HEK293 (cell line): Measurements from ENCODE around the gene STAG3.

ENCODE experiments used
- CTCF ChIA-PET: fragments of 350-600 bp; formaldehyde crosslinking; extraction: SDS; loops from one replicate; lab custom pipeline; 2021; ENCODE audit warnings: antibody characterized with exemption; lab: Yijun Ruan, JAX
- POLR2A ChIA-PET: fragments of 300-600 bp; formaldehyde crosslinking; extraction: SDS; loops from one replicate; lab custom pipeline; 2020; ENCODE audit warnings: antibody characterized with exemption, inconsistent platforms; lab: Yijun Ruan, JAX
- H3K27ac ChIP-seq: fragments of 200-500 bp; sonication (Bioruptor generic); 2 replicates; pipeline ENCODE4 v1.5.1; 2014; ENCODE audit warnings: low read depth, low read length, control low read depth, inconsistent platforms; ENCODE audit errors: extremely low read depth
- H3K36me3 ChIP-seq, 2 experiments: fragments of 200-500 bp in 1 of 2; sonication (Bioruptor generic) in 1 of 2; 1 replicate in 1 of 2; 2 replicates in 1 of 2; pipeline ENCODE4 v1.5.1; 2014 to 2017; ENCODE audit warnings: inconsistent platforms in 2 of 2, low read length in 2 of 2; ENCODE audit not compliant: control insufficient read depth in 2 of 2, insufficient read depth in 1 of 2
- H3K4me1 ChIP-seq: fragments of 200-500 bp; sonication (Bioruptor generic); 2 replicates; pipeline ENCODE4 v1.5.1; 2014; ENCODE audit warnings: mild to moderate bottlenecking, low read length, inconsistent platforms; ENCODE audit not compliant: control insufficient read depth, insufficient read depth
- H3K4me3 ChIP-seq: 2 replicates; pipeline ENCODE4 v1.5.1; 2011; ENCODE audit warnings: low read depth, mild to moderate bottlenecking, control low read depth, low read length, moderate library complexity
- H3K9me3 ChIP-seq: fragments of 200-500 bp; sonication (Bioruptor generic); 2 replicates; pipeline ENCODE4 v1.5.1; 2014; ENCODE audit warnings: low read depth, low read length, inconsistent platforms; ENCODE audit not compliant: control insufficient read depth, insufficient read depth
- CTCF ChIP-seq: fragments of 450-650 bp; formaldehyde crosslinking; IDR thresholded peaks from 2 replicates; pipeline ENCODE4 v1.5.1; 2016; ENCODE audit warnings: missing biosample characterization, missing genetic modification characterization
- GLIS1 ChIP-seq: fragments of 450-650 bp; formaldehyde crosslinking; IDR thresholded peaks from 2 replicates; pipeline ENCODE4 v1.5.1; 2016; ENCODE audit warnings: missing biosample characterization, missing genetic modification characterization
- GLIS2 ChIP-seq: fragments of 450-650 bp; formaldehyde crosslinking; IDR thresholded peaks from 2 replicates; pipeline ENCODE4 v1.5.1; 2016; ENCODE audit warnings: missing biosample characterization, missing genetic modification characterization
- OSR2 ChIP-seq: fragments of 450-650 bp; formaldehyde crosslinking; IDR thresholded peaks from 2 replicates; pipeline ENCODE4 v1.5.1; 2016; ENCODE audit warnings: missing biosample characterization, missing genetic modification characterization
- PRDM10 ChIP-seq: fragments of 450-650 bp; formaldehyde crosslinking; IDR thresholded peaks from 2 replicates; pipeline ENCODE4 v1.5.1; 2016; ENCODE audit warnings: missing biosample characterization, missing genetic modification characterization
- RBAK ChIP-seq: fragments of 450-650 bp; formaldehyde crosslinking; IDR thresholded peaks from 2 replicates; pipeline ENCODE4 v1.5.1; 2016; ENCODE audit warnings: missing biosample characterization, missing genetic modification characterization
- SALL2 ChIP-seq: fragments of 450-650 bp; formaldehyde crosslinking; IDR thresholded peaks from 2 replicates; pipeline ENCODE4 v1.5.0; 2017; ENCODE audit warnings: missing biosample characterization, mild to moderate bottlenecking, missing genetic modification characterization, borderline replicate concordance
- SETDB1 ChIP-seq: IDR thresholded peaks from one replicate; pipeline ENCODE4 v1.6.1; 2017; ENCODE audit warnings: mild to moderate bottlenecking, low read length, moderate library complexity, mixed read lengths; ENCODE audit not compliant: insufficient read length
- YY1 ChIP-seq: fragments of 450-650 bp; formaldehyde crosslinking; IDR thresholded peaks from 2 replicates; pipeline ENCODE4 v1.5.1; 2018; ENCODE audit warnings: missing biosample characterization, missing genetic modification characterization
- YY2 ChIP-seq: fragments of 450-650 bp; formaldehyde crosslinking; IDR thresholded peaks from 2 replicates; pipeline ENCODE4 v1.5.1; 2016; ENCODE audit warnings: missing biosample characterization, missing genetic modification characterization
- ZBTB17 ChIP-seq: fragments of 450-650 bp; formaldehyde crosslinking; IDR thresholded peaks from 2 replicates; pipeline ENCODE4 v1.5.1; 2016; ENCODE audit warnings: missing biosample characterization, missing genetic modification characterization
- ZFP37 ChIP-seq: fragments of 450-650 bp; formaldehyde crosslinking; IDR thresholded peaks from 2 replicates; pipeline ENCODE4 v1.5.1; 2016; ENCODE audit warnings: missing biosample characterization, missing genetic modification characterization
- ZNF121 ChIP-seq: fragments of 450-650 bp; formaldehyde crosslinking; IDR thresholded peaks from 2 replicates; pipeline ENCODE4 v1.5.1; 2016; ENCODE audit warnings: missing biosample characterization, missing genetic modification characterization
- ZNF132 ChIP-seq: fragments of 450-650 bp; formaldehyde crosslinking; IDR thresholded peaks from 2 replicates; pipeline ENCODE4 v1.5.1; 2017; ENCODE audit warnings: missing biosample characterization, missing genetic modification characterization, borderline replicate concordance
- ZNF140 ChIP-seq: fragments of 450-650 bp; formaldehyde crosslinking; IDR thresholded peaks from 2 replicates; pipeline ENCODE4 v1.5.1; 2016; ENCODE audit warnings: missing biosample characterization, missing genetic modification characterization
- ZNF2 ChIP-seq: fragments of 450-650 bp; formaldehyde crosslinking; IDR thresholded peaks from 2 replicates; pipeline ENCODE4 v1.5.1; 2016; ENCODE audit warnings: missing biosample characterization, missing genetic modification characterization
- ZNF202 ChIP-seq: fragments of 450-650 bp; formaldehyde crosslinking; IDR thresholded peaks from 2 replicates; pipeline ENCODE4 v1.5.1; 2016; ENCODE audit warnings: missing biosample characterization, missing genetic modification characterization, borderline replicate concordance
- ZNF23 ChIP-seq: fragments of 450-650 bp; formaldehyde crosslinking; IDR thresholded peaks from 2 replicates; pipeline ENCODE4 v1.5.1; 2016; ENCODE audit warnings: missing biosample characterization, missing genetic modification characterization, borderline replicate concordance
- ZNF391 ChIP-seq: fragments of 450-650 bp; formaldehyde crosslinking; IDR thresholded peaks from 2 replicates; pipeline ENCODE4 v1.5.1; 2016; ENCODE audit warnings: low read depth, missing biosample characterization, missing genetic modification characterization, borderline replicate concordance
- ZNF394 ChIP-seq: fragments of 450-650 bp; formaldehyde crosslinking; IDR thresholded peaks from 2 replicates; pipeline ENCODE4 v1.5.1; 2016; ENCODE audit warnings: missing biosample characterization, missing genetic modification characterization, mild to moderate bottlenecking, moderate library complexity, borderline replicate concordance
- ZNF530 ChIP-seq: fragments of 450-650 bp; formaldehyde crosslinking; IDR thresholded peaks from 2 replicates; pipeline ENCODE4 v1.5.1; 2016; ENCODE audit warnings: low read depth, missing biosample characterization, missing genetic modification characterization
- ZNF544 ChIP-seq: fragments of 450-650 bp; formaldehyde crosslinking; IDR thresholded peaks from 2 replicates; pipeline ENCODE4 v1.5.0; 2017; ENCODE audit warnings: missing biosample characterization, missing genetic modification characterization
- ZNF561 ChIP-seq: fragments of 450-650 bp; IDR thresholded peaks from 2 replicates; pipeline ENCODE4 v1.5.1; 2018; ENCODE audit warnings: missing biosample characterization, missing genetic modification characterization, borderline replicate concordance
- ZNF596 ChIP-seq: fragments of 450-650 bp; IDR thresholded peaks from 2 replicates; pipeline ENCODE4 v1.5.0; 2018; ENCODE audit warnings: missing biosample characterization, mild to moderate bottlenecking, missing genetic modification characterization, moderate library complexity
- ZNF629 ChIP-seq: fragments of 450-650 bp; formaldehyde crosslinking; IDR thresholded peaks from 2 replicates; pipeline ENCODE4 v1.5.1; 2017; ENCODE audit warnings: missing biosample characterization, missing genetic modification characterization
- ZNF660 ChIP-seq: fragments of 450-650 bp; IDR thresholded peaks from 2 replicates; pipeline ENCODE4 v1.5.1; 2018; ENCODE audit warnings: missing biosample characterization, mild to moderate bottlenecking, missing genetic modification characterization
- ZNF792 ChIP-seq: fragments of 450-650 bp; formaldehyde crosslinking; IDR thresholded peaks from 2 replicates; pipeline ENCODE4 v1.5.1; 2016; ENCODE audit warnings: missing biosample characterization, missing genetic modification characterization
- TF ChIP-seq, protein P1 (sequence below): fragments of 450-650 bp; formaldehyde crosslinking; IDR thresholded peaks from 2 replicates; pipeline ENCODE4 v1.5.1; 2016; ENCODE audit warnings: missing biosample characterization, missing genetic modification characterization
- TF ChIP-seq, protein P2 (sequence below): fragments of 450-650 bp; formaldehyde crosslinking; IDR thresholded peaks from 2 replicates; pipeline ENCODE4 v1.5.1; 2016; ENCODE audit warnings: missing biosample characterization, missing genetic modification characterization
- TF ChIP-seq, protein P3 (sequence below): sonication (generic); formaldehyde crosslinking; IDR thresholded peaks from 2 replicates; pipeline ENCODE4 v1.8.1; 2022; ENCODE audit warnings: mild to moderate bottlenecking, moderate library complexity, missing genetic modification reagents

The STAG3 gene

DNA sequence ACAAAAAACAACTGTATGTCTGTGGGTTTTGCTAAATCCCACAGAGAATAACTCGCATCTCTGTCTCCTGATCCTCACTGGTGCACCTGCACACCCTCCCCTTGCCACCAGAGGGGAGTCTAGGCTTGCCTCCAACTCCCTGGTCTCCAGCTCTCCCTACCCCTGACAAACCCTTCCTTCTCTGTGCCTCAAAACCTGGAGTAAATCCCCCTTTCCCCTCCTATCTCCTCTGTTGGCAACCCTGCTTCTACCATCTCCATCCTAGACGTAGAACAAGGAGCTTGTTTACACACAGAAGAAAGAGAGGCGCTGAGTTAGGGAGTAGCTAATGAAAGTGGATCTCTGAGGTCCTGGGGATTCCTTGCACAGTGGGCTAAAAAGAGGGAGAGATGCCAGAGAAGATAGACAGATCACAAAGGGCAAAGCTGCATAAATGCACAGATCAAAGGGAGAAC, 45.0 kb upstream of the STAG3 start:
- Histone ChIP-seq H3K36me3 (no peaks in the 10 kb centered on the region), H3K9me3 (no peaks in the 10 kb centered on the region), H3K4me3 (no peak overlapping the region), H3K27ac (no peak overlapping the region), H3K4me1 (no peaks in the 10 kb centered on the region)
- ChIA-PET POLR2A (interaction anchor here (0.7 to 1.5 kb wide), 6 partner anchors 16 to 296 kb away, joined by 3 to 7 read pairs (median 4); partner anchors contain the start of genes AP4M1, LAMTOR4, MCM7 and ZCWPW1), CTCF (interaction anchor here (0.6 to 8.7 kb wide), 43 partner anchors 8 to 1731 kb away, joined by 3 to 119 read pairs (median 4); partner anchors contain the start of genes AP4M1, GAL3ST4, GPC2 and LAMTOR4)
- TF ChIP-seq ZNF596 (tag by site-specific recombination) (no peak), ZNF544 (no peak), YY2 (tag by site-specific recombination) (no peak), PRDM10 (tag by site-specific recombination) (peak; percentile 32; the same call in 1 of the 2 replicates), ZNF140 (tag by site-specific recombination) (no peak), ZNF2 (tag by site-specific recombination) (peak; percentile 77; the same call in 1 of the 2 replicates), GLIS1 (tag by site-specific recombination) (no peak), ZNF391 (tag by site-specific recombination) (peak; percentile 76; the same call in 1 of the 2 replicates), ZNF530 (tag by site-specific recombination) (no peak), SETDB1 (no peak), RBAK (tag by site-specific recombination) (no peak), ZNF132 (tag by site-specific recombination) (no peak), SALL2 (tag by site-specific recombination) (no peak), OSR2 (tag by site-specific recombination) (no peak), ZNF561 (tag by site-specific recombination) (no peak), YY1 (no peak), ZNF629 (tag by site-specific recombination) (no peak), ZNF660 (tag by site-specific recombination) (0 out of 2 replicates have a peak, but pooled peaks have one; percentile 44), ZNF202 (tag by site-specific recombination) (no peak), CTCF (tag by site-specific recombination) (peak; percentile 94), ZNF394 (tag by site-specific recombination) (0 out of 2 replicates have a peak, but pooled peaks have one; percentile 48), ZNF23 (no peak), GLIS2 (no peak), ZNF121 (tag by site-specific recombination) (no peak), ZFP37 (tag by site-specific recombination) (peak; percentile 75), ZBTB17 (tag by site-specific recombination) (peak; percentile 90), ZNF792 (tag by site-specific recombination) (no peak)
- TF ChIP-seq, protein P1, sequence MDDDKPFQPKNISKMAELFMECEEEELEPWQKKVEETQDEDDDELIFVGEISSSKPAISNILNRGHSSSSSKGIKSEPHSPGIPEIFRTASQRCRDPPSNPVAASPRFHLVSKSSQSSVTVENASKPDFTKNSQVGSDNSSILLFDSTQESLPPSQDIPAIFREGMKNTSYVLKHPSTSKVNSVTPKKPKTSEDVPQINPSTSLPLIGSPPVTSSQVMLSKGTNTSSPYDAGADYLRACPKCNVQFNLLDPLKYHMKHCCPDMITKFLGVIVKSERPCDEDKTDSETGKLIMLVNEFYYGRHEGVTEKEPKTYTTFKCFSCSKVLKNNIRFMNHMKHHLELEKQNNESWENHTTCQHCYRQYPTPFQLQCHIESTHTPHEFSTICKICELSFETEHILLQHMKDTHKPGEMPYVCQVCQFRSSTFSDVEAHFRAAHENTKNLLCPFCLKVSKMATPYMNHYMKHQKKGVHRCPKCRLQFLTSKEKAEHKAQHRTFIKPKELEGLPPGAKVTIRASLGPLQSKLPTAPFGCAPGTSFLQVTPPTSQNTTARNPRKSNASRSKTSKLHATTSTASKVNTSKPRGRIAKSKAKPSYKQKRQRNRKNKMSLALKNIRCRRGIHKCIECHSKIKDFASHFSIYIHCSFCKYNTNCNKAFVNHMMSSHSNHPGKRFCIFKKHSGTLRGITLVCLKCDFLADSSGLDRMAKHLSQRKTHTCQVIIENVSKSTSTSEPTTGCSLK (tag by site-specific recombination): no peak
- TF ChIP-seq, protein P2, sequence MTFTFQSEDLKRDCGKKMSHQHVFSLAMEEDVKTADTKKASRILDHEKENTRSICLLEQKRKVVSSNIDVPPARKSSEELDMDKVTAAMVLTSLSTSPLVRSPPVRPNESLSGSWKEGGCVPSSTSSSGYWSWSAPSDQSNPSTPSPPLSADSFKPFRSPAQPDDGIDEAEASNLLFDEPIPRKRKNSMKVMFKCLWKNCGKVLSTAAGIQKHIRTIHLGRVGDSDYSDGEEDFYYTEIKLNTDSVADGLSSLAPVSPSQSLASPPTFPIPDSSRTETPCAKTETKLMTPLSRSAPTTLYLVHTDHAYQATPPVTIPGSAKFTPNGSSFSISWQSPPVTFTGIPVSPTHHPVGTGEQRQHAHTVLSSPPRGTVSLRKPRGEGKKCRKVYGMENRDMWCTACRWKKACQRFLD: no peak
- TF ChIP-seq, protein P3, sequence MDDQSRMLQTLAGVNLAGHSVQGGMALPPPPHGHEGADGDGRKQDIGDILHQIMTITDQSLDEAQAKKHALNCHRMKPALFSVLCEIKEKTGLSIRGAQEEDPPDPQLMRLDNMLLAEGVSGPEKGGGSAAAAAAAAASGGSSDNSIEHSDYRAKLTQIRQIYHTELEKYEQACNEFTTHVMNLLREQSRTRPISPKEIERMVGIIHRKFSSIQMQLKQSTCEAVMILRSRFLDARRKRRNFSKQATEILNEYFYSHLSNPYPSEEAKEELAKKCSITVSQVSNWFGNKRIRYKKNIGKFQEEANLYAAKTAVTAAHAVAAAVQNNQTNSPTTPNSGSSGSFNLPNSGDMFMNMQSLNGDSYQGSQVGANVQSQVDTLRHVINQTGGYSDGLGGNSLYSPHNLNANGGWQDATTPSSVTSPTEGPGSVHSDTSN (CRISPR knock-in tag): no peak
